Measurements from ENCODE around the gene C1QTNF9.
"Not testable (repeated sequence)": the region's sequence is repeated elsewhere in the genome, so short reads cannot be mapped to it uniquely, and the experiment has no call there.

C1QTNF9 gene

DNA sequence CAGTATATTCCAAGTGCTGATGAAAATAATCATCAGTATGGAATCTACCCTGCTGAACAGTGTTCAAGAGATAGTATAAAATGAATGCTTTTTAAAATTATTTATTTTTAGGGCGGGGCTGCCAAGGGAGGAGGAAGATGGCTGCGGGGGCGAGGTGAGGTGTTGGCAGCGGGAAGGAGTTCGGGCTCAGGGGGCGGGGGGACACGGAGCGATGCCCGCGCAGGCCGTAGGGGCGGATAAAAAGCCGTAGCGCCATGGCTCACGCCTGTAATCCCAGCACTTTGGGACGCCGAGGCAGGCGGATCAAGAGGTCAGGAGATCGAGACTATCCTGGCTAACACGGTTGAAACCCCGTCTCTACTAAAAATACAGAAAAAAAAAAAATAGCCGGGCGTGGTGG is 18.2 kb downstream of the C1QTNF9 start:
- not testable (repeated sequence) for DNase-seq

DNA sequence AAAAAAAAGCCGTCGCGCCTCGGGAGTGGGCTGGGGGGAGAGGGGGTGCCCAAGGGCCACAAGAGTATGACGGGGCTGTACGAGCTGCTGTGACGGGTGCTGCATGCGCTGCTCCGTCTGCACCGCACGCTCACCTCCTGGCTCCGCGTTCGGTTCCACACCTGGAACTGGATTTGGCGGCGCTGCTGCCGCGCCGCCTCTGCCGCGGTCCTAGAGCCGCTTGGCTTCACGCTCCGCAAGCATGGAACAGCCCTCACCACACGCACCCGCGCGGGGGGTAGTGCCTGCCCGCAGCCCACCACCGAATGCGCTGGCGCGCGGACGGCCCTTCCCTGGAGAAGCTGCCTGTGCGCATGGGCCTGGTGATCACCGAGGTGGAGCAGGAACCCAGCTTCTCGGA is 18.8 kb downstream of the C1QTNF9 start:
- no peak for DNase-seq

DNA sequence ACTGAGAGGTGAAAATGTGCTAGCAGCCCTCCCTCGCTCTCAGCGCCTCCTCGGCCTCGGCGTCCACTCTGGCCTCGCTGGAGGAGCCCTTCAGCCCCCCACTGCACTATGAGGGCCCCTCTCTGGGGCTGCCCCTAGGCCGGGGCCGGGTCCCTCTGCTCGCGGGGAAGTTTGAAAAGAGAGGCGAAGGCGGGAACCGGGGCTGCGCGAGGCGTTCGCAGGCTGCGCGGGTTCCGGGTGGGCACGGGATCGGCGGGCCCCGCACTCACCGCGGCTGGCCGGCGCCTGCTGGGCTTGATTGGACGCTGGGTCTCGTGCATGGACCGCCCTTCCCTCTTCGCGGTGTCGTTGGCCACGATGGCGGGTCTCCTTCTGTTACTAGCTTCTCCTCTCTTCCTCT is 29.3 kb downstream of the C1QTNF9 start:
- DNase-seq, result no peak

DNA sequence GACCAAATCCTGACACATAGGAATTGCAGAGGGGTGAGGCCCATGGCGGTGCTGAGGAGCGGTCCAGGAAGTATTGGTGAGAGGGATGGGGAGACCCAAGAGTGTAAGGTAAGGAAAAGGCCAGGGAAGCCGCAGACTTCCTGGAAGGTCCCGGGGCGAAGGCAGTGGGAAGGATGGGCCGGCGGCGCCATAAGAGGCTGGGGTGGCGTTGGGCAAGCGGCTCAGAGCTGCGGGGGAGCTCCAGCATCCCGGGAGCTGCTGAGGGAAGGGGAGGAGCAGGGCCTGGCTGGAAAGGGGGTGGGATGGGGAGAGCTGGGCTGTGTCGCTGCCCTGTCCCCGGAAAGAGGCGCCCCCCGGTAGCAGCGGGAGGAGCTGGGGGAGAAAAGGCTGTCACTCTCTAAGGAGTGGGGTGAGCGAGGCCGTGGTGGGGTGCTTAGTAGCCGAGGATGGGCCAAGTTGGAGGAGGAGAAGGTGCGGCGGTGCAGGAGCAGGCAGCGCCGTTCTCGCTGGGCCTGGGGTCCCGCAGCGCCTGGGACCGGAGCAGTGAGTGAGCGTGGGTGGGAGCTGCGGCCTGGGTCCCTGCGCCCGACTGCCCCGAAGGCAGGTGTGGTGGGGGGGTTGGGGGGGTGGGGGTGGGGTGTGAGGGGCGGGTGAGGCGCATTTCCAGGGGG is 30.7 kb downstream of the C1QTNF9 start:
- DNase-seq, result no peak

DNA sequence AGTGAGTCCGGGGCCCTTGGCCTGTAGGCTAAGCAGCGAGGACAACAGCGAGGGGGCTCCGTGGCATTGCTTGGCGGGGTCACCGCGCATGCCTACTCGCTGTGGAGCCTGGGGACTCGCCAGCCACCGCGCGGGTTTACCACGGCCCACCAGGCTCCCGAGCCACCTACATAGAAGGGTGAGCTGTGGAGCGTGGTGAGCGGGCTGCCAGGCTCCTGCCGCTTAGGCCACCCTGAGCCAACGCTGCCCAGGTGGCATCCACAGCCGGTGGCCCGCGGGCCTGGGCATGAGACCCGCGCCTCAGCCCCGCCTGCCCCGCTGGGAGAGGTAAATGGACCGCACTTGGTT is 31.2 kb downstream of the C1QTNF9 start:
- no peak for DNase-seq

DNA sequence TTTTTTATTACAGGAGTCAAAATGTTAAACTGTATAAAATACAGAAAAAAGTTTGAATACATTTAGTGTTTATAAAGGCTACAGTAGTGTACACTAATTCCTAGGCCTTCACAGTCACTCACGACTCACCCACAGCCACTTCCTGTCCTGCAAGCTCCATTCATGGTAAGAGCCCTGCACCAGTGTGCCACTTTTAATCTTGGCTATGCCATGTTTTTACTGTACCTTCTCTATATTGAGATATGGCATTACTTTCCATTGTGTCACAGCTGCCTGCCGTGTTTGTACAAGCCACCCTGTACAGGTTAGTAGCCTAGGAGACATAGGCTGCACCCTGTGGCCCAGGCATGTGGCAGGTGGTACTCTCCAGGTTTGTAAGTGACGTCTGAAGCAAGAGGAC is 32.1 kb downstream of the C1QTNF9 start:
- no peak for DNase-seq

DNA sequence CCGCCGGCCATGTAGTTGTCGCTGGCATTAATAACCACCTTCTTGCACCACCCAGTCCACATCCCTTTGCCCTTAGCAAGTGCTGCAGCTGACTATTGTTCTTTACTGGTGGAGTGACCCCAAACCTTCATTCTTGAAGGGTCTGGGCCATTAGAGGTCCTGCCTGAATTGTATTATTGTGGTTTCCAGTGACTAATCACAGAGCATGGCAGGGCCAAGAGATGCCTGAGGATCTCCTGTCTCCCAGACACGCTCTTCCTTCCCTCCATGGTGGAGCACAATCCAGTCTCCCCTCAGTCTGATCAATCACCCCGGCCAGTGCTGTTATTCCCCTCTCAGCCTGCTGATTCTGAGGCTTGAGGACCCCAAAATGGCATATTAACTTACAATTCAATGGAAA is 39.0 kb downstream of the C1QTNF9 start:
- DNase-seq, result no peak

DNA sequence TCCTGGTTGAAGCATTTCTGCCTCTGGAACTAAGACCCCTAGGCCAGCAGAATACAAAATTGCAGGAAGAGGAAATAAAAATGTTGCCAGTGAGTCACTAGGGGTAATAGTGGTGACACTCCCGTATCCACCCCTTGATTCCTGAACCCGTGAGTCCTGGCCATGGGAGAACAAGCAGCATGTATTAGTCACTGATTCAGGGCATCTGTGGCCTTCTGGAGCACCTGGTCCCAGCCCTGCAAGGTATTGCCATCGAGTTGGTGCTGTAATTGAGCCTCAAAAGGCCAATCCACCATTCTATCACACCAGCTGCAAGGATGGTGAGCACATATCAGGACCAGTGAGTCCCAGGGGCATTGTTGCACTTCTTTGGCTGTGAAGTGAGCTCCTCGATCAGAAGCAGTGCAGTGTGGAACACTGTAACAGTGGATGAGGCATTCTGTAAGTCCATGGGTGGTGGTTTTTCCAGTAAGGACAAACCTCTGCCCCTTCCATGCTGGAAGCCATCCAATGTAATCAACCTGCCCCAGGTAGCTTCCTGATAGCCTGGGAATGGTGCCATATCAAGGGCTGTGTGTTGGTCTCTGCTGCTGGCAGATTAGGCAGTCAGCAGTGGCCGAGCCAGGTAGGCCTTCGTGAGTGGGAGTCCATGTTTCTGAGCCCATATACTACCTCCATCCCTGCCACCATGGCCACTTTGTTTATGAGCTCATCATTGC is 39.6 kb downstream of the C1QTNF9 start:
- DNase-seq, result no peak

DNA sequence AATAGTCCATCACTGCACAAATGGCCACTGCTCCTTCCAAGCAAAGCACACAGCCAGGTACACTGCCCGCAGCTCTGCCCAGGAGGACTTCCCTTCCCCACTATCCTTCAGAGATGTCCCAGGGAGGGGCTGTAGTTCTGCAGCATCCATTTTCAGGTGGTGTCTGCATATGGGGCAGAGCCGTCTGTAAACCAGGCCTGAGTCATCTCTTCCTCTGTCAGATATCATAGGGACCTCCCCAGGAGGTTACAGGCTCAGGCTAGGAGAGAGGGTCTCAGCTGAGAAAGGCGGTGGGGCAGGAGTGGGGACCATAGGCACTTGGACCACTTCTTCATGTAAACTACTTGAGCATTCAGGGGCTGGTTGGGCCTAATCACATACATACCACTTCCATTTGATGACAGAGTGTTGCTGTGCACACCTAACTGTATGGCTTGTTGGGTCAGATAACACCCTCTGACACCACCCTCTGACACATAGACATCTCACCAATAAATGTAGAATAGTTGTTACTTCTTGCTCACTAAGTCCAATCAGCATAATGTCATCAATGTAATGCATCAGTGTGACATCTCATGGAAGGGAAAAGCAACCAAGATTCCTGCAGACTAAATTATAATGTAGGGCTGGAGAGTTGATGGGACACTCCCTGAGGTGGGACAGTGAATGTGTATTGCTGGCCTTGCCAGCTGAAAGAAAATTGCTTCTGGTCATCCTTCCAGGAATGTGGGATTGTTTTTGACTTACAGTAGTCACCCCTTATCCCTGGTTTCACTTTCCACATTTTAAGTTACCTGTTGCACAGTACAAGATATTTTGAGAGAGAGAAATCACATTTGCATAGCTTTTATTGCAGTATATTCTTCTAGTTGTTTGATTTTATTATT is 40.6 kb downstream of the C1QTNF9 start:
- not testable (repeated sequence) for DNase-seq

DNA sequence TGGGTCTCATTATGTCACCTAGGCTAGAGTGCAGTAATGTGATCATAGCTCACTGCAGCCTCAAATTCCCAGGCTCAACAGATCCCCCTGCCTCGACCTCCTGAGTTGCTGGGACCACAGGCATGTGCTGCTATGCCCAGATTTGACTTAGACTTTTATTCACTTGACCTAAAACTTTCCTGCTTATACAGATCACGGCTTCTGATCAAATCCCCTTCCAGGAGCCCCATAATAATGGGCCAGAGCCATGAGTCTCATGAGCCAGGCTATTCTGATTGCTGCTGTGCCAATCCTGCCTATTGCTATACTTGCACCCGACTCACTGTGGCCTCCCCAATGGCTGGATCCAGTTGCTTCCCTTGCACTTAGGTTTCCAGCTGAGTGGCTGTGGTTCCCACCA is 42.0 kb downstream of the C1QTNF9 start:
- no peak for DNase-seq

DNA sequence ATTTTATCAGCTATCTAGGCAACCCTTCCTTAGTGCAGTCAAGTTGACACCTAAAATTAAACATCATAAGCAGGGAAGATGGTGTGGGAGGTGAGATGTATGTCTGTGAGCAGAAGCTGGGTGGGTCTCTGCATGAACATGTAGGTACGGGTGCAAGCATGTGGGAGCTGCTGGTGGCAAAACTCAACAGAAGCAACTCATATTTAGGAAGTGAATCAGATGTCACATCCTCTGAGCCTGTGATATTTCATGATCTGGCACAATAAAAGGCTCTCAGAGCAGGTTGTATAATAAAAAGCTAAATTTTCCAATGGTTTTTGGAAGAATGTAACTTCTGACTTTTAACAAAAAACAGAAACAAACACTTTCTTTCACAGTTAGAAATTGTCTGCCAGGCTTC is 44.4 kb downstream of the C1QTNF9 start:
- no peak for DNase-seq

DNA sequence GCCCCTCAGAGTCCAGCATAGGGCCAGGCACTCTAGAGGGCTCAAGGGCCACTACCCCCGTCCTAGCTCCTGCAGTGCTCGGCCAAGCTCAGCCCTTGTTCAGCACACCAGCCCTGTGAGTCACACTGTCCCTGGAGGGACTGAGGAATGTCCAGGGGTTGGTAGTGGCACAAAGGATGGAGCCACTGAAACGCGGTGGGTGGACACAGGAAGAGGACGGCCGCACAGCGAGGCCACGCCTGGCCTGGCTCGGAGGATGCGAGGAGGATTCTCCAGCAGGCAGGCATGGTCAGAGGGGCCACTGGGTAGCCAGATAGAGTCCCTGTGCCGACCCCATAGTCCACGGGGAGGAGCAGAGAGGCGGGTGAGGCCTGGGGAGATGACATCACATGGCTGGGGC is 45.7 kb downstream of the C1QTNF9 start:
- no peak for DNase-seq

DNA sequence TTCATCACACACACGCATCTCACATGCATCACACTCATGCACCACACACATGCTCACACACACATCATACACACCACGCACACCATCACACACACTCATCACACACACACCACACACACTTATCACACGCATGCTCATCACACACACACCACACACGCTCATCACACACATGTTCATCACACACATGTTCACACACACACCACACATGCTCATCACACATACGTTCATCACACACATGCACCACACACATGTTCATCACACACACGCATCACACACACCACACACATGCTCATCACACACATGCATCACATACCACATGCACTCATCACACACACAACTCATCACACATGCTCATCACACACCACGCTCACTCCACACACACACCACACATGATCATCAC is 46.9 kb downstream of the C1QTNF9 start:
- DNase-seq, result no peak

DNA sequence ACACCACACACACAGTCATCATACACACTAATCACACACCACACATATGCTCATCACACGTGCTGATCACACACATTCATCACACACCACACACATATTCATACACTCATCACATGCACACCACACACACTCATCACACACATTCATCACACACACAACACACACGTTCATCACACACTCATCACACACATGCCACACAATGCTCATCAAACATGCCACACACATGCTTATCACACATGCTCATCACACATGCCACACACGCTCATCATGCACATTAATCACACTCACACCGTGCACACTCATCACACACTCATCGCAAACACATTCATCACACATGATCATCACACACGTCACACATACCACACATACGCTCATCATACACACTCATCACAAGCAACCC is 47.5 kb downstream of the C1QTNF9 start:
- no peak for DNase-seq

DNA sequence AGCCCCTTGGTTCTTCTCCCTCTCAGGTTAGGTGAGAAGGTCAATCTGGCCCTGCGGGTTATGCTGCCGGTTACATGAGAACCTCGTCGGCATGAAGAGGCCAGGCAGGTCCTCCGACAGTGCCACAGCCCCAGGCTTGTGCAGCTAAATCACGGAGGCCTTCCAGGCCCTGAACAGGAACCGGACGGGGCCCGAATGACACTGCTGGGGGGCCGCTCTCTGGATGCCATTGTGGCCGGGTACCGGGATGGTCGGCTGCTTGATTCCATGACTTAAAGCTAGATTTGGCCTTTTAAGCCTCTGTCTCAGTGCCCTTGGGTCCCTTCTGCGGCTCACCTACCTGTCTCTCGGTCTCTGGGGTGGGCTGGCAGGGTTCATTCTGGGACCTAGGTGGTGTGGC is 48.4 kb downstream of the C1QTNF9 start:
- DNase-seq, result no peak

DNA sequence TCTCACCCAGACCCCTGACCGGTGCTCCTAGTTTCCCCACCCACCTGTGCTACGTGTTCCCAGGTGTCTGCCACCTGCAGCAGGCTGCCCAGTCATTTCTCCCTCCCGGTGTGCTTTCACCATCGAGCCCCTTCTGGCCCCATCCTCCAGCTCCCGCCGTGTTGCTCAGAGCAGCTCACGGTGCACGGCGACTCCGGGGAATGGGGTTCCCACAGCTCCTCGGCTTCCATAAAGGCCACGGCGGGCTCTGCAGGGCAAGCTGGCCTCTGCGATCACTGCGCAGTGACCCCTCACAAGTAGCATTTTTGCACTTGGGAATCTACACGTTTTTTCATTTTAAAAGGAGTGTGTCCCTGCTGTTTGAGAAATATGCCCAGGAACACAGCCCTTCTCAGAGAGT is 49.5 kb downstream of the C1QTNF9 start:
- DNase-seq, result not testable (repeated sequence)

DNA sequence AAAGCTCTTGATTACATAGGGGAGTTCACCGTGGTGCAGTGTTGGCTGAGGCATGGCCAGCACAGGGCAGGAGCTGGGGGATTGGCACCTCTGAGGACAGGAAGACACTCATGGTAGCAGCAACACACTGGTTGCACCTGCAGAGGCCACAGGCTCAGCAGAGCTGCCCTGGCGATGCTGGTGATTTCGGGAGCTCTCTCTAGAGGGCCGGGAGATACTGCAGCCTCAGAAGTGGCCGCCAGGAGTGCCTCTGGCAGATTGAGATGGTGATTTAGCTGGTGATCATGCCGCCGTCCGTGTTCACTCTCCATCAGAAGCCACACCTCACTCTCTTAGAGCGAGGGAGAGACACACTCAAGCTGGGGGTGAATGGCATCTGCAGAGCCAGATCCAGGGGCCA is 49.9 kb downstream of the C1QTNF9 start:
- not testable (repeated sequence) for DNase-seq

DNA sequence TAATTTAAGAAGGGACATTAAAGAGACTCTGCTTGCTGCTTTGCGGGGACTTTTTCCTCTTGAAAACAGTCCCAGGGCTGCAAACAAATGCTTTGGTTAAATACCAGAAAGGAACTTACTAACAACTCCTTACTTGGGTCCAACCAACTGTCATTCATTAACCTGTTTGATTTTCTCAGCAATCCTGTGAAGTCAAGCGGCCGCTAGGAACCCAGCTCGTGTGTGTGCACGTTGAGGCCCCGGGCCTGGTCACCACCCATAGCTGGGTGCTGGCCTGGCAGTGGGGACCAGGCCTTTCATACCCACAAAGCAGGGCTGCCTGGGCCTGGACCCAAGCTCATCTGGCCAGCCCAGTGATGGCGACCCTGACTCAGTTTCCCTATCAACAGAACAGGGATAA is 50.7 kb downstream of the C1QTNF9 start:
- DNase-seq, result no peak

DNA sequence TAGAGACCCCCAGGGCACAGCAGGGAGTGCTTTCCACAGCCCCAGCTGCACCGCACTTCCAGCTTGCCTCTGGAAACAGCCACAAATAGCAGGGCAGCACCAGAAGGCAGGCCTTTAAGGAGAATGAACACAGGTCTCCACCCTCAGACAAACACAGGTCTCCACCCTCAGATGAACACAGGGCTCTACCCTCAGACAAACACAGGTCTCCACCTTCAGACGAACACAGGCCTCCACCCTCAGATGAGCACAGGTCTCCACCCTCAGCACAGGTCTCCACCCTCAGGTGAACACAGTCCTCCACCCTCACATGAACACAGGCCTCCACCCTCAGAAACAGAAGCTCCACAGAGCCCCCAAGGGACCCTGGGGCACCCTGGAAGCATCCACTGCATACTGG is 51.7 kb downstream of the C1QTNF9 start:
- DNase-seq, result no peak

DNA sequence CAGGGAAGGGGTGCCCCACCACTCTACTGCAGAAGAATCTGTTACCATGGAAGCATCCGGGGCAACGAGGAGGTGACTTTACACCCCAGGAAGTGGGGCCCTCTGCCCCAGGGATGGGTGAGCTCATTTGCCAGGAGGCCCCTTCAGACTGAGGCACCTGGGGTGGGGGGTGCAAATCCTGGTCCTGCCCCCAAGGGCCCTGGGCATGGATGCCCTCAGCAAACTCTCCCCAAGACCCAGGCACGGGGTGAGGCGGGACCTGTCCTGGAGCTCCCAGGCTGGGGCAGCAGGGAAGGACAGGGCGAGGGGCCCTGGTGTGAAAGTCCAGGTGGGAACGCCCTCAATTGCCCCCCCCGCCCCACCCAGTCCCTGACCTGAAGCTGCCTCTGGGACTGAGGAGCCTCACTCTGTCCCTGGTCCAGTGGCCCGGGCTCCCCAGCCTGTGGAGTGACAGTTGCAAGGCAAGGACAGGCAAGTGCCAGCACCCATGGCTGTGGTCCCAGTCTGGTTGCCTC is 52.5 kb downstream of the C1QTNF9 start:
- no peak for DNase-seq

DNA sequence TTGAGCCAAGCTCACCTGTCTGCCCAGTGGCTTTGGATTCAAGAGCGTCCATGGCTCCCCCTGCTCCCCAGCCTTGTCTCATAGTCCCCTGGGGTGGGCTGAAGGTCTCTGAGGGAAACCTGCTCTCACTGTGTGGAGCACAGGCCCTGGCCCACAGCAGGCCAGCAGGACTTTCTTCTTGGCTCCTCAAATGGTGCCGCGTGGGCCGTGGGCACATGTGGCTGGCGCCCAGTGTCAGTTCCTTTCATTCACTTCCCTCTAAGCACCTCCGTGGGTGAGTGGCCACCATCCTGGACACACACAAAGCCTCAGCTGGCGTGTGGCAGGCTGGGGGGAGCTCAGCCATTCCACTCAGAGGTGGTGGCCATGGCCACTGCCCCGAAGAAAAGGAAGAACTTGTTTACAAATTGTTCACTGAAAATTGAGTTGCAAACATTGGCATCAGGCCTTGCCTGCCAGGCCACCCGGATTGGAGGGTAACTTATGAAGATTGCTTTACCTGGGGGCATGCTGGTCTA is 53.1 kb downstream of the C1QTNF9 start:
- DNase-seq, result no peak

DNA sequence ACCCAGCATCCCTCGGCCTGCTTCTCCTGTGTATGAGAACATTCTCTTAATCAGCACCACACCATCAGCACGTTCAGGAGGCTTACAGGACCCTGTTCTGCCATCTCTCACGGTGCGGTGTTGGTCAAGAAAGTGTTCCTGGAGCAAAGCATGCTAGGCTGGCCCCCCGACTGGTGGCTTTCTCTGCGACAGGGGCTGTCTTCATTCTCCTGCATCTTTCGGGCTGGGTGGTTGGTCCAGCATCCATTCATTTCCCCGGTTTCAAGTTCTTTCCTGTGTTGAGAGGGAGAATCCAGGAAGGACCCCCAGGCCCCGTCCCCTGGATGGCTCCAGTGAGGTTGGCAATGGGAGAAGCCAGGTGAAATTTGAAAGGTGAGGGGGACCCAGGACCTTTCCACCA is 55.8 kb downstream of the C1QTNF9 start:
- no peak for DNase-seq

DNA sequence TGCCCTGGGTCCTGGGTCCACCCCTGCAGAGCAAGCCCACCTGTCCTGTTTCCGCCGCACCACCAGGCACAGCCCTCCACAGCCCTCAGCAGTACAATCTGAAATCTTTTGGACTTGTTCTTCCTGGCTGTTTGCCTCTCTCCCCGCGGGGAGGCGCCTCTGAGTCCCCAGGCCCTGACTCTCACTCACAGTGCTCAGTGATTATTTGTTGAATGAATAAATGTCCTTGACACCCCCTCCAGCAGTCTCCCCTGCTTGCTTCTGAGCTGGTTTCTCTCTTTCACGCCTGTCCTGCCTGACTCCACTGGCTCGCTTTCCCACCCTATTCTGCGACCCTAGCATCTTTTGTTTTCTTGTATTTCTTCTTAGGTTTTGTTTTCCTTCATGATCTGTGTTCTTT is 56.9 kb downstream of the C1QTNF9 start:
- DNase-seq, result not testable (repeated sequence)

All from cortex of kidney (tissue), 1 donor.